ENCODE data around the gene MLF2. TPM values are rescaled to one million over a fixed set of nuclear protein-coding genes. Genes with fewer than 3 reads are reported as not detected.
A peak's percentile ranks its signal among the peaks of the same experiment; 100 is the strongest.
"Not testable (repeated sequence)": the region's sequence is repeated elsewhere in the genome, so short reads cannot be mapped to it uniquely, and the experiment has no call there.

Gene MLF2
- total RNA-seq, 1 donor from 2014 or later: 98.6 TPM

GRCh38 chr12:6708351-6708750 lies 44.6 kb downstream of the MLF2 start:
- ATAC-seq; intact Hi-C loops (cut with DNase I); DNase-seq (ENCODE audit: low spot score): not testable (repeated sequence)

GRCh38 chr12:6703631-6704030 lies 49.3 kb downstream of the MLF2 start:
- no peak for DNase-seq (ENCODE audit: low spot score)
- intact Hi-C loops (cut with DNase I): no loop called here

GRCh38 chr12:6701078-6701768 lies 51.7 kb downstream of the MLF2 start:
- ATAC-seq (peak; percentile 21), DNase-seq (ENCODE audit: low spot score) (no peak)
- intact Hi-C loops (cut with DNase I): no loop called here

More at GRCh38 chr12:6703631-6704030, 49.3 kb downstream of the MLF2 start:
- ATAC-seq: no peak

- DNase-seq (ENCODE audit: low spot score) (peak; percentile 72), ATAC-seq (peak; percentile 77)
- intact Hi-C loops (cut with DNase I): no loop called here
Observed at GRCh38 chr12:6700646-6701051, 52.3 kb downstream of the MLF2 start, which contains the start of gene PIANP. PIANP (minus strand) TSS chr12:6700815; CDS start chr12:6698061, 2,754 bp downstream.

GRCh38 chr12:6699989-6700645 lies 52.8 kb downstream of the MLF2 start:
- ATAC-seq: peak; percentile 39
- intact Hi-C loops (cut with DNase I): no loop called here
- DNase-seq (ENCODE audit: low spot score): no peak

GRCh38 chr12:6699259-6699988 lies 53.5 kb downstream of the MLF2 start:
- DNase-seq (ENCODE audit: low spot score) (no peak), ATAC-seq (no peak)
- intact Hi-C loops (cut with DNase I): no loop called here

GRCh38 chr12:6698352-6699046 lies 54.4 kb downstream of the MLF2 start:
- DNase-seq (ENCODE audit: low spot score): no peak
- intact Hi-C loops (cut with DNase I): no loop called here

More at GRCh38 chr12:6698352-6699046, 54.4 kb downstream of the MLF2 start:
- ATAC-seq: no peak

Other genes starting within 250 kb of the MLF2 start
- 1,200 TPM for gene GAPDH, start 218.6 kb downstream of the MLF2 start, total RNA-seq
- 38.7 TPM for gene IFFO1, start 197.1 kb downstream of the MLF2 start, total RNA-seq
- gene NOP2, start 184.8 kb downstream of the MLF2 start, total RNA-seq: 27.6 TPM
- gene CHD4, start 145.8 kb downstream of the MLF2 start, total RNA-seq: 245 TPM
- gene LPAR5, start 117.2 kb downstream of the MLF2 start, total RNA-seq: 2.9 TPM
- 1.9 TPM for gene ACRBP, start 105.7 kb downstream of the MLF2 start, total RNA-seq
- gene ING4, start 90.0 kb downstream of the MLF2 start, total RNA-seq: 42.1 TPM
- gene ZNF384, start 63.8 kb downstream of the MLF2 start, total RNA-seq: 52.7 TPM
- gene PIANP, start 52.3 kb downstream of the MLF2 start, total RNA-seq: 2.5 TPM
- gene COPS7A, start 29.1 kb downstream of the MLF2 start, total RNA-seq: 47.4 TPM
- 352 TPM for gene PTMS, start 13.2 kb upstream of the MLF2 start, total RNA-seq
- gene LAG3, start 19.4 kb upstream of the MLF2 start, total RNA-seq: 3.4 TPM
- gene CD4, start 36.4 kb upstream of the MLF2 start, total RNA-seq: 20.6 TPM
- gene GPR162, start 68.7 kb upstream of the MLF2 start, total RNA-seq: 4.5 TPM
- gene P3H3, start 75.3 kb upstream of the MLF2 start, total RNA-seq: 27.4 TPM
- 7.1 TPM for gene GNB3, start 87.8 kb upstream of the MLF2 start, total RNA-seq
- 0.71 TPM for gene CDCA3, start 98.1 kb upstream of the MLF2 start, total RNA-seq
- gene USP5, start 99.0 kb upstream of the MLF2 start, total RNA-seq: 70.1 TPM
- gene TPI1, start 114.4 kb upstream of the MLF2 start, total RNA-seq: 233 TPM
- gene SPSB2, start 120.2 kb upstream of the MLF2 start, total RNA-seq: 12.3 TPM
- 13.4 TPM for gene LRRC23, start 151.7 kb upstream of the MLF2 start, total RNA-seq
- gene ENO2, start 161.4 kb upstream of the MLF2 start, total RNA-seq: 36.9 TPM
- 140 TPM for gene ATN1, start 174.8 kb upstream of the MLF2 start, total RNA-seq
- gene RNU7-1, start 190.7 kb upstream of the MLF2 start, total RNA-seq: not detected
- gene C12orf57, start 190.9 kb upstream of the MLF2 start, total RNA-seq: 177 TPM
- 35.0 TPM for gene PTPN6, start 198.2 kb upstream of the MLF2 start, total RNA-seq
- gene PHB2, start 217.5 kb upstream of the MLF2 start, total RNA-seq: 112 TPM
- 42.9 TPM for gene EMG1, start 217.8 kb upstream of the MLF2 start, total RNA-seq

All from sciatic nerve (tissue), 2 donors.